ENCODE results near the gene CLTCL1. TPM values are rescaled to one million over a fixed set of nuclear protein-coding genes. Genes with fewer than 3 reads are reported as not detected.
A peak's percentile ranks its signal among the peaks of the same experiment; 100 is the strongest.
"Not testable (repeated sequence)": the region's sequence is repeated elsewhere in the genome, so short reads cannot be mapped to it uniquely, and the experiment has no call there.

The CLTCL1 gene
- polyA plus RNA-seq, 1 donor from 2014 or later: 1.3 TPM

DNA sequence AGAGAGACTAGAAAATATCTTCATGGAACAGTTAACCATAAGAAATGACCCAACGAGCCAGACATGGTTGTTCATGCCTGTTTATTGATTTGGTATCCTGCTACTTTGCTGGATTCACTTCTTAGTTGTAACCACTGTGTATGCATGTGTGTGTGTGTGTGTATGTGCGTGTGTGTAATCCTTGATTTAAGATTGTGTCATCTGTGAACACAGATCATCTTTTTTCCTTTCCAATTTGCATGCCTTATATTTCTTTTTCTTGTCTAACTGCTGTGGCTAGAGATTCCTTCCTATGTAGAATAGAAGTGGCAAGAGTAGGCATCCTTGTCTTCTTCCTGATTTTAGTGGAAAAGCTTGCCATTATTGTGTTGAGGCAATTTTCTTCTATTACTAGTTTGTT, 16.4 kb upstream of the CLTCL1 start:
- no peaks in the 10 kb centered on the region for H3K4me1 Mint-ChIP-seq
- no peaks in the 10 kb centered on the region for H3K36me3 Mint-ChIP-seq
- no peak overlapping the region for H3K4me3 Mint-ChIP-seq
- H3K27ac Mint-ChIP-seq: peak overlapping the region in 1 of 3 donors; percentile 57
- H3K27me3 Mint-ChIP-seq: no peaks in the 10 kb centered on the region
- H3K9me3 Mint-ChIP-seq: peaks cover 0 to 3% (median 0%) of the 10 kb centered on the region in 3 donors

DNA sequence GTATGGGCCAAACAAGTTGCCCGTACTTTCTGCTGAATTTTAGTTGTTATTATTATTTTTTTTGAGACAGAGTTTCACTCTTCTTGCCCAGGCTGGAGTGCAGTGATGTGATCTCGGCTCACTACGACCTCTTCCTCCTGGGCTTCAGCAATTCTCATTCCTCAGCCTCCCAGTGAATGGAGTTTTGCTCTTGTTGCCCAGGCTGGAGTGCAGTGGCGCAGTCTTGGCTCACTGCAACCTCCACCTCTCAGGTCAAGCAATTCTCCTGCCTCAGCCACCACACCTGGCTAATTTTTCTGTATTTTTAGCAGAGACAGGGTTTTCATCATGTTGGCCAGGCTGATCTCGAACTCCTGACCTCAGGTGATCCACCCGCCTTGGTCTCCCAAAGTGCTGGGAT, 15.0 kb upstream of the CLTCL1 start:
- not testable (repeated sequence) for H3K4me3 Mint-ChIP-seq, H3K27me3 Mint-ChIP-seq, H3K36me3 Mint-ChIP-seq, H3K9me3 Mint-ChIP-seq, H3K4me1 Mint-ChIP-seq
- peak overlapping the region in 1 of 3 donors; percentile 40 for H3K27ac Mint-ChIP-seq

DNA sequence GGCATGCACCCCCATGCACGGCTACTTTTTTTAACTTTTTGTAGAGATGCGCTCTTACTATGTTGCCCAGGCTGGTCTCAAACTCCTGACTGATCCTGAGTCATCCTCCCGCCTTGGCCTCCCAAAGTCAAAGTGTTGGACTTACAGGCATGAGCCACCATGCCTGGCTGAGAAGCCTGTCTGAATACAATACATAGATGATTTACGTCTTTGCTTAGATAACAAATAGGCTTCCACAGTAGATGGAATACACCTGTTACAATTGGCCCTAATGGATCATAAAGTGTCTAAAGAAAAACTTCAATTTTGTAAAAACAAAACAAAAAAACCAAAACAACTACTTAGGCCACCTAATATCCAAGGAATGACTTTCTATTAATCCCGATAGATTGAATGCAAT, 13.0 kb upstream of the CLTCL1 start:
- Mint-ChIP-seq H3K4me3 (no peak overlapping the region), H3K4me1 (no peaks in the 10 kb centered on the region), H3K9me3 (peaks cover 0 to 3% (median 0%) of the 10 kb centered on the region in 3 donors), H3K27ac (no peak overlapping the region), H3K36me3 (no peaks in the 10 kb centered on the region), H3K27me3 (no peaks in the 10 kb centered on the region)

DNA sequence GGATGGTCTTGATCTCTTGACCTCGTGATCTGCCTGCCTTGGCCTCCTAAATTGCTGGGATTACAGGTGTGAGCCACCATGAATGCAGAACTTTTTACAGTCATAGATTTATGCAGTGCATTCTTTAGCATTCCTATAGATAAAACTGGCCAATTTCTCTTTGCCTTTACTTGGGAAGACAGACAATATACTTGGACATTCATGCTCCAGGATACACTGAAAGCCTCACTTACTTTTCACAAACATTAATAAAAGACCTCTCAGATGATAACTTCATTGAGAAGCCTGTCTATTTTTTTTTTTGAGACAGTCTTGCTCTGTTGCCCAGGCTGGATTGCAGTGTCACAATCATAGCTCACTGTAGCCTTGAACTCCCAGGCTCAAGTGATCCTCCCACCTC, 12.3 kb upstream of the CLTCL1 start:
- Mint-ChIP-seq H3K27me3 (no peaks in the 10 kb centered on the region), H3K36me3 (no peaks in the 10 kb centered on the region), H3K4me3 (no peak overlapping the region), H3K27ac (no peak overlapping the region), H3K9me3 (peaks cover 0 to 3% (median 0%) of the 10 kb centered on the region in 3 donors), H3K4me1 (no peaks in the 10 kb centered on the region)

DNA sequence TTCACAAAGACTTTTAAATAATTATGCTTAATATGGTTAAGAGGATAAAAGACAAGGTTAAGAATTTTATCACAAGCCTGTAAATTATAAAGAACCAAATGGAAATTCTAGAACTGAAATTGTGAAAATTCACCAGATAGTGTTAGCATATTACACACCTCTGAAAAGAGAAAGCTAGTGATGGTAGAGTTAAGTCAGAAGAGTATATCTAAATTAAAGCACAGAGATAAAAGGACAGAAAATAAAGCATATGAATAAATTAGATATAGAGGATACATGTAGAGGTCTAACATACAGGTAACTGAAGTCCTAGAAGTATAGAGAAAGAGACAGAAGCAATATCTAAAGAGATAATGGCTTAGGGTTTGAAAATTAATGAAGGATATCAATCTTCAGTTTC, 4.2 kb upstream of the CLTCL1 start:
- Mint-ChIP-seq H3K4me3 (no peak overlapping the region), H3K27ac (no peak overlapping the region), H3K36me3 (no peaks in the 10 kb centered on the region), H3K27me3 (peaks cover 3% of the 10 kb centered on the region), H3K4me1 (peaks cover 3 to 10% (median 5%) of the 10 kb centered on the region in 3 donors), H3K9me3 (no peaks in the 10 kb centered on the region)

DNA sequence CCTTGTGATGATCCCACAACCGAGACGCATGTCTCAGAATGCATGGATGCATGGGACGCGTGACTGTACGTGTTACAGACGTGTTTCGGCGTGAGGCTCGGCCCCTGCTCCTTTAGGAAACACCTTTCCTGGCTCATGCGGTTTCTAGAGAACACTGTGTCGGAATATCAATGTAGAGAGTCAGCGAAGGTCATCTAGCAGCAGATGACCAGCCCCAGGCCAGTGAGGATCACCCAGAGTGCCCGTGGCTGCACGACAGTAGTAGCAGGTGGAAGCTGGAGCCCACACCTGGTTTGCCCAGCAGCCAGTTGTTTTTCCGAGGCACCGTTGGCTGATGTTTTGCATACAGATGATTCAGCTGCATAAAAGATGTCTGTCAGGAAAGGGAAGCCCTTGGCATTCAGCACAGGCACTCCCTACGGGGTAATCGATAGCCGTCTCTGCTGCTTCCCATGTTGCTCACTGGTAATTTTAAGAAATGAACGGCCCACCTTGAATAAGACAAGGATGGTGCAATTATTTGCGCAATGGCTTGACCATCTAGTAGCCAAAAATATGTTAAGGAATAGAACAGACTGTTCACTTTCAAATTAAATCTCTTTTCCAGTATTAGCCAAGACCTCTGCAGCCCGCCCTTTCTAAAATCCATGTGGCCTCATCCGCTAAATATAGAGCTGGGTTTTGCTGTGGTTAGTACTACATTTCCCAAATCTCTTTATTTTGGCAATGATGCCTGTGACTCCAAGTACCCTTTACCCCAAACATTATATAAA, 1.1 kb upstream of the CLTCL1 start:
- no peaks in the 10 kb centered on the region for H3K36me3 Mint-ChIP-seq

DNA sequence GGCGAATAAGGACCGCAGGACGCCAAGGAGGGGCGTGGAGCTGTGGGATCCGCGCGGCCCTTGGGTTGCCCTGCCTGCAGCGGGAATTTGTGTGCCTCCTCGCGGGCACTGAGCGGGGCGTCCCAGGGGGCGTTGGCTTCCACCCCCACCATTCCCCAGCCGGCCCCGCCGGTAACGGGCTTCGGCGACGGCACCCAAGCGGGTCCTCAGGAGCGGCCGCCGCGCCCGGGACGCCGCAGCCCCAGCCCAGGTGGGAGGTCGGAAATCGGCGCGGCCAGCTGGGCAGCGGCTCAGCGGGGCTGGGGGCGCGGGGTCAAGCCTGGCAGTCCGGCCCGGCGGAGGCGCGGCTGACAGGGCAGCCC, 320 bp downstream of the CLTCL1 start:
- peak overlapping the region; percentile 7 to 94 (median 71) for H3K27ac Mint-ChIP-seq
- H3K4me1 Mint-ChIP-seq: peaks cover 5 to 12% (median 7%) of the 10 kb centered on the region in 3 donors
- H3K27me3 Mint-ChIP-seq: peaks cover 5% of the 10 kb centered on the region
- H3K4me3 Mint-ChIP-seq: peak overlapping the region; percentile 83 to 92 (median 91)
- H3K36me3 Mint-ChIP-seq: no peaks in the 10 kb centered on the region
- H3K9me3 Mint-ChIP-seq: no peaks in the 10 kb centered on the region

More for the DNA sequence above, 1.1 kb upstream of the CLTCL1 start:
- Mint-ChIP-seq H3K27ac (peak overlapping the region; percentile 79 to 95 (median 87)), H3K4me3 (peak overlapping the region; percentile 88 to 96 (median 93)), H3K9me3 (no peaks in the 10 kb centered on the region), H3K4me1 (peaks cover 5 to 12% (median 7%) of the 10 kb centered on the region in 3 donors), H3K27me3 (peaks cover 5% of the 10 kb centered on the region)

DNA sequence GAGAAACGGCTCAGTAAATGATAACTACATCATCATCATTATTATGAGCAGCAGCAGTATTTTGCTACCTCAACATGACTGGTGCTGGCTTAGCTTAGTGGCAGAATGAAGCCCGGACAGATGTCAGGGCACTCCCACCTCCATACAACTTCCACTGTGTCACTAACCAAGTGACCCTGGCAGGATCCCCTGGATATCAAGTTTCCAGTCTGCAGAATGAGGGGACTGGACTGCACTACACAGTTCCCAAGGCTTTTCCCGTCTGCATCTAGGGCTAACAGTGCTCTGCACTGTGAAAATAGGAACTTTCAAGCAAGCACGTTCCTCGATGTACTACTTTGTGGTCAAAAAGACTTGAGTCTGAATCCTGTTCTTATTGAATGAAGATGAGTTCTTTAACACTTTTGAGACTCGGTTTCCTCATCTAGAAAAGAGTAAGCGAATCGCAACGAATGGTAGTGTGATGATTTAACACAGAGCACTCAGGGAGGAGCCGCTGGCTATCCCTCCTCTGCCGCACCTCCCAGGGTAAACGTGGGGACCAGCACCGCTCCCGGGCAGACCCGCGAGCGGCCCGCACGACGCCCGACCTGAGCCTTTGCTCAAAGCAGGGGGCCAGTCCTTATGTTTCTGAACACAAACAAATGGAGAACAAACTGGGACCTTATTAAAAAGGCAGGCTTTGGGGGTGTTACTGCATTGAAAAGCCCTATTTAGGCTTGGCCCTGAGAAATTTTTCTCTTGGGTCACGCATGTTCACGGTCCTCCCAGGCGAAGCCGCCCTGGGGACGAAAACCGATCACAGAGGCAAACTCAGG, 910 bp downstream of the CLTCL1 start:
- Mint-ChIP-seq H3K27me3 (peaks cover 5% of the 10 kb centered on the region), H3K4me3 (peak overlapping the region; percentile 83 to 92 (median 91)), H3K36me3 (no peaks in the 10 kb centered on the region), H3K27ac (peak overlapping the region; percentile 7 to 94 (median 71)), H3K4me1 (peaks cover 5 to 12% (median 7%) of the 10 kb centered on the region in 3 donors), H3K9me3 (no peaks in the 10 kb centered on the region)

DNA sequence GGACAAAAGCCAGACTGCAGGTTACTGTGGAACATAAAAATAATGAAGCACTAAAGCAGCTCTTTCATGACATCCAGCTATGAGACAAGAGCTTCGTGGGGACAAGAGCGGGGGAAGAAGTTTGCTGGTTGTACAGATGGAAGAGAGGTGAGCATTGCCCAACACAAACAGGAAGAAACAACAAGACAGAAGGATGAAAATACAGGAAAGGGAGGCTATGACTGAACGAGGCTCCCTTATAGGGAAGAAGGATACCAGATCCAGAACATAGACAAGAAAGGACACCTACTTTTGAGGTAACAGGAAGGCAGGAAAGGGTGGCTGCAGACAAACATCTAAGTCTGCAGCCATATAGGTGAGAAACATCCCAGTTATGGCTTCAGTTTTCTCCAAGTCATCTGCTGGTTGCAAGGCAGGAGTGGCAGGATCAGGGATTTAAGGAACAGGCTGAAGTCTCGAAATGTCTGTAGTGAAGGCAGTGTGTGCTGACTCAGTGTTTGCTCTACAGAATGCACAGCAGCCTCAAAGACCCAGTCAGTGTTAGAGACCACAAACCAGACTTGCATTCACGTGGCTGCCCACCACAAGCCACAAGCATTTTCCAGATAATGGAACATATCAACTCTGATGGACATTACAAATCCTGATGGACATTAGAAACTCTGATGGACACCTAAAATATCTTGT, 1.9 kb downstream of the CLTCL1 start:
- Mint-ChIP-seq H3K36me3 (no peaks in the 10 kb centered on the region), H3K27me3 (peaks cover 5% of the 10 kb centered on the region), H3K27ac (peak overlapping the region in 1 of 3 donors; percentile 7), H3K9me3 (no peaks in the 10 kb centered on the region), H3K4me3 (peak overlapping the region in 2 of 4 donors; percentile 23 to 92), H3K4me1 (peaks cover 5 to 12% (median 7%) of the 10 kb centered on the region in 3 donors)

DNA sequence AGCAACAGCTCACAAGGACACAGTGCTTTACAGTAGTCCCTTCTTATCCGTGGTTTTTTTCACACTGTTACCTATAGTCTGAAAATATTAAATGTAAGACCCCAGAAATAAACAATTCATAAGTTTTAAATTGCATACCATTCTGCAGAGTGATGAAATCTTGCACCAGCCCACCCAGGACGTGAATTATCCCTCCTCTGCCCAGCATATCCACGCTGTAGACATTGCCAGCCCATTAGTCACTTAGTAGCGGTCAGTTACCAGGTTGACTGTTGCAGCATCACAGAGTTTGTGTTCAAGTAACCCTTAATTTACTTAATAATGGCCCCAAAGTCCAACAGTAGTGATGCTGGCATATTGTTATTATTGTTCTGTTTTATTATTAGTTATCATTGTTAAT, 3.6 kb downstream of the CLTCL1 start:
- Mint-ChIP-seq H3K4me1 (peaks cover 5 to 12% (median 7%) of the 10 kb centered on the region in 3 donors), H3K4me3 (no peak overlapping the region), H3K27me3 (peaks cover 5% of the 10 kb centered on the region), H3K36me3 (no peaks in the 10 kb centered on the region), H3K9me3 (no peaks in the 10 kb centered on the region), H3K27ac (no peak overlapping the region)

DNA sequence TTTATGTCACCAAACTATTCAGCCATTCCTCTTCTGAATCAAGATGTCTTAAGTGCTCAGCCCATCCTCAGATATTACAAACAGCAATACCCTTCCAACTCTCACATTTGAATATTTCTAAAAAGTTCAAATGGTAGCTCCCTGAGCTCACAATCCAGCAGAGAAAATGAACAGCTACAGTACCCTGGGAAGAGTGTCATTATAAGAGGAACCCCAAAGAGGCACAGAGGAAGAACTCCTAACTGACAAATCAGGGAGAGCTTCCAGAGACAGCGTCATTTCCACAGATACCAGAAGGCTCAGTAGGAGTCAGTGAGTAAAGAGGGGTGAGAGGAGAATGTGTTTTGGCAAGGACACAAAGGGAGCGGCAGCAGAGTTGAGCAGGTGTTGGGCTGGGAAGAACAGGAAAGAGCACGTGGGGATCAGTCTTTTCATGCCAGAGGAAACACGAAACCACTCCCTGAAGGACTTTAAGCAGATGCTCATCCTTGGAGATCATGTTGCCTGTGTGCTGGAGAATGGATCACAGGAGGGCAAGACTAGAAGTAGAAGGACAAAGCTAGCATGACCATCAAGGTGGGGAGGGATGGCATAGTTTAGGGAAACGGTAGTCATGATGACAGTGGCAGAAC, 4.3 kb downstream of the CLTCL1 start:
- Mint-ChIP-seq H3K36me3 (no peaks in the 10 kb centered on the region), H3K27me3 (peaks cover 5% of the 10 kb centered on the region)

DNA sequence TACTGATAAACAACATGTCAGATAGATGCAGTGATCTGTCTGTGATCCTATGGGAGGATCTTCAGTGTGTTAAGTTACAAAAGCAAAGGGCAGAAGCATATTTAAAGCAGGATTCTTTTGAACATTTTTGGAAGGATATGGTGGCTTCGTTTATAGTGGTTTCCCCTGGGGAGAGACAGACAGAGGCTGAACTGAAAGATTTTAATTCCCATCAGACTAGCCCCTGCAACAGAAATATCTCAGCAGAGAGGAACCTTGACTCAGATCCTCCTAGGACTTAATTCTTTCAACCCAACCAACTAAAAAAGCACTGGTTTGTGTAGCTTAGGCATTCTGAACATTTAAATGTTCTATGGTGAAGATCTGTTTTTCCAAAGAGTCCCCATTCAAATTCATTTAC, 5.7 kb downstream of the CLTCL1 start:
- peaks cover 3% of the 10 kb centered on the region for H3K27me3 Mint-ChIP-seq
- peaks cover 0 to 6% (median 3%) of the 10 kb centered on the region in 3 donors for H3K4me1 Mint-ChIP-seq

More for the DNA sequence above, 4.3 kb downstream of the CLTCL1 start:
- no peak overlapping the region for H3K4me3 Mint-ChIP-seq
- no peak overlapping the region for H3K27ac Mint-ChIP-seq
- no peaks in the 10 kb centered on the region for H3K9me3 Mint-ChIP-seq
- peaks cover 3 to 8% (median 7%) of the 10 kb centered on the region in 3 donors for H3K4me1 Mint-ChIP-seq

DNA sequence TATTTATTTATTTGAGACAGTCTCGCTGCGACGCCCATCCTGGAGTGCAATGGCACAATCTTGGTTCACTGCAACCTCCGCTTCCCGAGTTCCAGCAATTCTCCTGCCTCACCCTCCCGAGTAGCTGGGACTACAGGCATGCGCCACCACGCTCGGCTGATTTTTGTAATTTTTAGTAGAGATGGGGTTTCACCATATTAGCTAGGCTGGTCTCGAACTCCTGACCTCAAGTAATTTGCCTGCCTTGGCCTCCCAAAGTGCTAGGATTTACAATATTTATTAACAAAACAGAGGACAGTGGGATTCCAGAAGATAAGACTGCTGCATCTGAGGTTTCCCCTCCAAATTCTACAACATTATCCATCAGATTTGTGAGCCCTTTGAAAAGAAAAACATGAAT, 12.4 kb downstream of the CLTCL1 start:
- not testable (repeated sequence) for H3K4me1 Mint-ChIP-seq, H3K36me3 Mint-ChIP-seq, H3K27me3 Mint-ChIP-seq, H3K9me3 Mint-ChIP-seq, H3K4me3 Mint-ChIP-seq, H3K27ac Mint-ChIP-seq

More for the DNA sequence above, 5.7 kb downstream of the CLTCL1 start:
- Mint-ChIP-seq H3K27ac (no peak overlapping the region), H3K4me3 (no peak overlapping the region), H3K9me3 (no peaks in the 10 kb centered on the region), H3K36me3 (peaks cover under 1% of the 10 kb centered on the region)

DNA sequence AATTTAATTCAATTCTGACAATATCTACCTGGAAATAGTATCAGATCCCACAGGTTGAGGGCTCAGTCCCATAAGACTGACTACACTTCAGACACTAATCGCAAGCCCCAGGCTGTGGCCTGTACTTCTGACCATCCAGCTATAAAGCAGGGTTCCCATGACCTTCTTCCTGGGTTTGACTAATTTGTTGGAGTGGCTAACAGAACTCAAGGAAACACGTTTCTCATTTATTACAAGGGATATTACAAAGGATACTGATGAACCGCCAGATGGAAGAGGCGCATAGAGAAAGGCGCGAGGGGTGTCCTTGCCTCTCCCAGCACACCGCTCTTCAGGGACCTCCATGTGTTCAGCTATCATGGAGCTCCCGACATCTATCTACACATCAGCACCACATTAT, 13.7 kb downstream of the CLTCL1 start:
- Mint-ChIP-seq H3K36me3 (peaks cover 2% of the 10 kb centered on the region), H3K27ac (no peak overlapping the region), H3K4me1 (no peaks in the 10 kb centered on the region), H3K27me3 (peaks cover 2% of the 10 kb centered on the region), H3K4me3 (no peak overlapping the region), H3K9me3 (no peaks in the 10 kb centered on the region)

All from IgD-negative memory B cell (primary cell).